GM21737 (cell line): ENCODE data around the gene CDHR5.

ENCODE experiments used
- ATAC-seq: cut with Tn5 transposase; IDR thresholded peaks from one replicate; pipeline ENCODE4 v1.9.1; 2021; ENCODE audit warnings: mild to moderate bottlenecking, moderate library complexity; ENCODE audit not compliant: unreplicated experiment

CDHR5 gene

DNA sequence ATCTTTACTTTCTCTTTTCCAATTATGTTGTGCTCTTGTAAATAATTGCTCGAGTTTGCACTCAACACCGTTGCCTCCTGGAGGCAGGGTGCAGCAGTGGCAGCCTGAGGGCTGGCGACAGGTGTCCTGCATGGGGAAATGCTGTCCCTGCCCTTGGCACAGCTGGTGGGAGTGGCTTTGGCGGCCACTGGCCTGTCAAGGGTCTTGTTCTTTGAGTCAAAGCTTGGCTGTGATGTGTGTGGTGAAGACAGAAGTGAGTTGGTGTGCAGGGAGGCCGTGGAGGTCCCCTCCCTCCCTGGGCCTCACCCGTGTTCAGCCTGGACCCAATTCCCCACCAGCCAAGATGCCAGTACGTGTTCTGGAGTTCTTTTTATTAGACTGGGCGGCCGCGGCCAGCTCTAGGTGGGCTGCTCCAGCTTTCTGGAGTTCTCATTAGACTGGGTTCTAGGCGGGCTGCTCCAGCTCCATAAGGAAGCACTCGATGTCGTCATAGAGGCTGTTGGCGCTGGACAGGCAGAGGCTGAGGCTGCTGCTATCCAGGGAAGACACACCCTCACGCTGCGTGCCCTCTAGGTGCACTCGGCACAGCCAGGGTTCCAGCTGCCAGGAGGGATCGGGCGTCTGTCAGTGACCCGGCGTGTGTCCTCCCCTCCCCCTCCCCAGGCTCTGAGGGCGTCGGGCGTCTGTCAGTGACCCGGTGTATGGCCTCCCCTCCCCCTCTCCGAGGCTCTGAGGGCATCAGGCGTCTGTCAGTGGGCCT lies 12.4 kb downstream of the CDHR5 start:
- no peak for ATAC-seq

GRCh38 chr11:611001-611996 lies 13.5 kb downstream of the CDHR5 start:
- no peak for ATAC-seq

DNA sequence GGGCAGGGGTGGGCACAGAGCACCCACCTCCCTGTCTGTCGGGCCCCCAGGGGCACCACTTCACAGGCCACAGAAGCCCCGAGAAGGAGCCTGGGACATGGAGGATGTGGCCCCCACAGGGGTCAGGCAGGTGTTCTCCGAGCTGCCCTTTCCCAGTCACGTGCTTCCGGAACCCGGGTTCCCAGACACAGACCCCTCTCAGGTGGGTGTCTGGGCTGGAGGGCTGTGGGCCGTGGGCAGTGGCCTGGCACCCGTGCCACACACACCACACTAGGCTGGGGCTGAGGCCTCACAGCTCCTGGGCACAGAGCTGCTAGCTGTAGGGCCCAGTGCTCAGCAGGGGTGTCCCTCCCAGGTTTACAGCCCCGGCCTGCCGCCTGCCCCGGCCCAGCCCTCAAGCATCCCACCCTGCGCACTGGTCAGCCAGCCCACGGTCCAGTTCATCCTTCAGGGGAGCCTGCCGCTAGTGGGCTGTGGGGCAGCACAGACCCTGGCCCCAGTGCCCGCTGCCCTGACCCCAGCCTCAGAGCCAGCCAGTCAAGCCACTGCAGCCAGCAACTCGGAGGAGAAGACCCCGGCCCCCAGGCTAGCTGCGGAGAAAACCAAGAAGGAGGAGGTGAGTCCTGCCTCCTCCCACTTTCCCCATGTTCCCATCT lies 14.5 kb downstream of the CDHR5 start:
- ATAC-seq = no peak

- ATAC-seq = no peak
These were observed 15.4 kb downstream of the CDHR5 start for GRCh38 chr11:609341-609811.

GRCh38 chr11:608791-609251 lies 15.9 kb downstream of the CDHR5 start:
- no peak for ATAC-seq

GRCh38 chr11:607971-608659 lies 16.6 kb downstream of the CDHR5 start:
- no peak for ATAC-seq

DNA sequence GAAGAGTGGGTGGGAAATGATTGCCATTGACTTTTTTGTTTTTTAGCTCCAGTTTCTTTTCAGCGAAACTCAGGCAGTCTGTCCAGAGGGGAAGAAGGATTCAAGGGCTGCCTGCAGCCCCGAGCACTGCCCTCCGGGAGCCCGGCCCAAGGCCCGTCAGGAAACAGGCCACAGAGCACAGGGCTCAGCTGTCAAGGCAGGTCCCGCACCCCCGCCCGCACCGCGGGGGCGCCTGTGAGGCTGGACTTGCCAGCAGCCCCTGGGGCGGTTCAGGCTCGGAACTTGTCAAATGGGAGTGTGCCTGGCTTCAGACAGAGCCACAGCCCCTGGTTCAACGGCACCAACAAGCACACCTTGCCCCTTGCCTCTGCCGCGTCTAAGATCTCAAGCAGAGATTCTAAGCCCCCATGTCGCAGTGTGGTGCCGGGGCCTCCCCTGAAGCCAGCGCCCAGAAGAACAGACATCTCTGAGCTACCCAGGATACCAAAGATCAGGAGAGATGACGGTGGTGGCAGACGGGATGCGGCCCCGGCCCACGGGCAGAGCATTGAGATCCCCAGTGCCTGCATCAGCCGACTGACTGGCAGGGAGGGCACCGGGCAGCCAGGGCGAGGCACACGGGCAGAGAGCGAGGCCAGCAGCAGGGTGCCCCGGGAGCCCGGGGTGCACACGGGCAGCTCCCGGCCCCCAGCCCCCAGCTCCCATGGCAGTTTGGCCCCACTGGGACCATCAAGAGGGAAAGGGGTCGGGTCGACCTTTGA lies 17.6 kb downstream of the CDHR5 start:
- ATAC-seq = no peak

DNA sequence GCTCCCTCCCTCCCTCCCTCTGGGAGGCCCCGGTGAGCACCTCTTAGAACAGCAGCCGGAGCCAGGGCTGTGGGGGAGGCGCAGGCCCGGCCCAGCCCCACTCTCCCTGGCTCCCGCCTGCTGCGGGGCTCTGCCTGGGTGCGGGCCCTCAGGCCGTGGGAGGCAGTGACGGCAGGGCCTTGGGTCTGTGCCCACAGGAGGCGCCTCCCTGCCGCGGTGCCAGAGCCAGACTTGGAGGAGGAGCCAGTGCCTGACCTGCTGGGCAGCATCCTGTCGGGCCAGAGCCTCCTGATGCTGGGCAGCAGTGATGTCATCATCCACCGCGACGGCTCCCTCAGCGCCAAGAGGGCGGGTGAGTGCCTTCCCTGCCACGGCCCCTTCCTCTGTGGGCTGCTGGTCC lies 18.5 kb downstream of the CDHR5 start:
- no peak for ATAC-seq

GRCh38 chr11:605286-606129 lies 19.2 kb downstream of the CDHR5 start:
- no peak for ATAC-seq

GRCh38 chr11:603154-603553 lies 21.6 kb downstream of the CDHR5 start:
- ATAC-seq = no peak

DNA sequence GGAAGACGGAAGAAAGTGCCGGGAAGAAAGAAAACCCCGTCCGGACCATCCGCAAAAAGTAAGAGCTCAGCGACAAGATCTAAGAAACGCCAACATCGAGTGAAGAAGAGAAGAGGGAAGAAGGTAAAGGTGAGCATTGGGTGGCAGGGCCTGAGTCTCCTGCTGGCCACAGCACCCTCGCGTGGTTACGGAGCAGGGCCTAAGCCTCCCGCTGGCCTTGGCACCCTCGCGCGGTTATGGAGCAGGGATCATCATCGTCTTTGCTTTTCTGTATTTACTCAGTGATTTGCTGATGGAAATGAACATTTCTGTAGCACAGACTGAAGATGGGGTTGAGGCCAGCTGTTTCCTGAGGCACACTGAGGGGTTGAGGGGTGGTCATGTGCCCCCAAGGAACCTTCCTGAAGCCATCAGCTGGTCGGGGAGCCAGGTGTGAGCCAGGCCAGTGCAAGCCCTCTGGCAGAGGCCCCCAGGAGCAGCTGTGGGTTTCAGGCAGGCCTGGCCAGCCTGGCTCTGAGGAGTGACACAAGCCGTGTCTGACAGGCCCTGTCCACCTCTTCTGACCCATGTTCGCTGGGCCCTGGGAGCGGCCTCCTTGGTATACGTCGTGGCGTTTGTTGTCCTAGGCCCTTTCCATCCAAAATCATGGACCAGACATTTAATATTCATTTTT lies 23.0 kb downstream of the CDHR5 start:
- ATAC-seq = no peak

GRCh38 chr11:598005-598680 lies 26.6 kb downstream of the CDHR5 start:
- no peak for ATAC-seq

- ATAC-seq = no peak
These were observed 27.5 kb downstream of the CDHR5 start for GRCh38 chr11:597166-597725.

DNA sequence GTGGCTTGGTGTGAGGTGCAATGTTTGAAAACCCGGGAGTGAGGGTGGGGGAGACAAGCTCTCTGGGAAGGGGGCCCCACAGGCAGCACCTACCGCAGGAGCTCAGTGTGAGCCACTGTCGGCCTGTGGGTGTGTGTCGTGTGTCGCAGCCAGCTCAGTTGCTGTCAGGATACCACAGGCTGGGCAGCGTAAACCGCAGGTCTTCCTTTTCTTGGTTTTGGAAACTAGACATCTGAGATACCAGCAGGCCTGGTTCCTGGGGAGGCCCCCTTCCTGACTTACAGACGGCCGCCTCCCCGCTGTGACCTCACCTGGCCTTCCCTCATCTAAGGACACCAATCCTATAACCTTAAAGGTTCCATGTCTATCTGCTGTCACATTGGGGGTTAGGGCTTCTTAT lies 28.4 kb downstream of the CDHR5 start:
- ATAC-seq = no peak

DNA sequence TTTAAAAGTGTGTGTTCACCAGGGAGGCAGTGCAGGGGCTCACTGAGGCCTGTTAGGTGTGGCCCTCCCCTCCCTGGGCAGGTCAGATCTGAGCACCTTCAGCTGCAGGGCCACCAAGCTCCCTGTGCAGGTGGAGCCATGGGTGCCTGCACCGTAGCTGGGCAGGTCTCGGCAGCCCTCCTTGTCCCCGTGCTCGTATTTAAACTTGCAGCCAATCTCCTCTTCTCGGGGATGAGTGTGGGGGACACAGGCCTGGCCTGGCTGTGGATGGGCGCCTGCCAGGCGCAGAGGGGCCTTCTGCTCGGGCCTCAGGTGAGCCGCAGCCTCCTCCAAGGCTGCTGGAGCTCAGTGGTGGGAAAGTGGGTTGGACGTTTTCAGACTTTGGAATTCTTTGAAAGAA lies 29.4 kb downstream of the CDHR5 start:
- no peak for ATAC-seq

GRCh38 chr11:593347-593746 lies 31.4 kb downstream of the CDHR5 start:
- ATAC-seq = no peak

- ATAC-seq = no peak
These were observed 31.8 kb downstream of the CDHR5 start for GRCh38 chr11:592918-593317.

DNA sequence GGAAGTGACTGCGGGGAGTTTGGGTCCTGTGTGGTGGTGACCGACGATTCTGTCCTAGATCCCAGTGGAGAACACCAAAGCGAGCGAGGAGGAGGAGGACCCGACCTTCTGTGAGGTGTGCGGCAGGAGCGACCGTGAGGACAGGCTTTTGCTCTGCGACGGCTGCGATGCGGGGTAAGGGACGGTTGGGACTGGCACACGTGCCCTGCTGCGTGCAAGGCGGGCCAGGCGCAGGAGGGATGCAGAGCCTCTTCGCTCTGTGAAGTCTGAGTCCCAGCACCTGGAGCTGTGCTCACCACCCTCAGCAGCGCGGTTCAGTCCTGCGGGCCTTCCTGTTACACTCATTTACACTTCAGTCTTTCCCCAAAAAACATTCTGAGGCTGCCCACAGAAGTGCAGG lies 32.3 kb downstream of the CDHR5 start:
- ATAC-seq = no peak
